GM12878 (cell line): ENCODE measurements around the gene NINJ1. TPM values are rescaled to one million over a fixed set of nuclear protein-coding genes. Genes with fewer than 3 reads are reported as not detected.

ENCODE experiments used
- ATAC-seq: fragments of 200-7000 bp; cut with Tn5 transposase; 3 replicates; pipeline ENCODE4 v1.9.1; 2020; ENCODE audit warnings: mild to moderate bottlenecking, moderate library complexity
- BruUV-seq: library from RNA; stranded (reverse); fragments of 400-500 nt; replicated peaks from 2 replicates; lab custom pipeline; 2021; lab: Mats Ljungman, UMichigan
- CTCF ChIA-PET: fragments of 300-600 bp; sonication (Branson Sonifier 250); formaldehyde crosslinking; extraction: SDS; loops from one replicate; lab custom pipeline; 2021; ENCODE audit warnings: inconsistent platforms; lab: Yijun Ruan, JAX
- POLR2A ChIA-PET: fragments of 350-600 bp; formaldehyde crosslinking; extraction: SDS; loops from one replicate; lab custom pipeline; 2021; ENCODE audit warnings: inconsistent platforms; lab: Charles Lee
- RAD21 ChIA-PET: fragments of 300-600 bp; sonication (Branson Sonifier 250); formaldehyde crosslinking; loops from one replicate; lab custom pipeline; 2023; ENCODE audit warnings: antibody characterized with exemption; ENCODE audit not compliant: unreplicated experiment; lab: Charles Lee
- SMC1A ChIA-PET: fragments of 300-600 bp; sonication (Branson Sonifier 250); formaldehyde crosslinking; loops from one replicate; lab custom pipeline; 2023; ENCODE audit not compliant: unreplicated experiment, uncharacterized antibody; lab: Charles Lee
- DNase-seq: peaks from one replicate; pipeline ENCODE4 v3.0.0-alpha.2; 2011; ENCODE audit warnings: low read depth, low spot score
- FAIRE-seq: peaks from 3 replicates; lab custom pipeline; 2011; peaks lifted over from hg19 to GRCh38; lab: Jason Lieb, UNC
- H2AFZ ChIP-seq: 2 replicates; pipeline ENCODE4 v1.6.0; 2011; ENCODE audit warnings: low read depth, low read length, control low read depth; ENCODE audit not compliant: control insufficient read depth
- H3K27ac ChIP-seq: 2 replicates; pipeline ENCODE4 v1.5.1; 2011; ENCODE audit warnings: control low read depth; ENCODE audit not compliant: control insufficient read depth, insufficient read depth
- H3K27me3 ChIP-seq, 2 experiments: replicated peaks in 1 of 2; 2 replicates each; pipeline versions ENCODE4 v1.6.0 to v1.6.1; 2011; ENCODE audit warnings: low read length in 1 of 2; ENCODE audit not compliant: control insufficient read depth in 2 of 2, insufficient read depth in 2 of 2
- H3K36me3 ChIP-seq, 2 experiments: 2 replicates each; pipeline ENCODE4 v1.5.1; 2011; ENCODE audit warnings: low read length in 1 of 2; ENCODE audit not compliant: control insufficient read depth in 2 of 2, insufficient read depth in 2 of 2
- H3K4me1 ChIP-seq: 2 replicates; pipeline ENCODE4 v1.6.1; 2011; ENCODE audit warnings: mild to moderate bottlenecking, low read length, moderate library complexity, mixed read lengths; ENCODE audit not compliant: control insufficient read depth, insufficient read depth
- H3K4me2 ChIP-seq: 2 replicates; pipeline ENCODE4 v1.6.0; 2011; ENCODE audit warnings: control low read depth; ENCODE audit not compliant: control insufficient read depth, insufficient read depth
- H3K4me3 ChIP-seq: fragments of 200-600 bp; sonication (generic); 2 replicates; pipeline ENCODE4 v1.5.1; 2016
- H3K79me2 ChIP-seq: 2 replicates; pipeline ENCODE4 v1.6.0; 2011; ENCODE audit warnings: low read length; ENCODE audit not compliant: control insufficient read depth, insufficient read depth
- H3K9ac ChIP-seq: 2 replicates; pipeline ENCODE4 v1.8.0; 2011; ENCODE audit warnings: low read length, control low read depth, mixed read lengths; ENCODE audit not compliant: control insufficient read depth, insufficient read depth
- H3K9me3 ChIP-seq: replicated peaks from 3 replicates; pipeline ENCODE4 v1.5.1; 2011; ENCODE audit warnings: mild to moderate bottlenecking, low read length; ENCODE audit not compliant: control insufficient read depth, insufficient read depth
- H4K20me1 ChIP-seq: 2 replicates; pipeline ENCODE4 v1.6.0; 2011; ENCODE audit not compliant: control insufficient read depth, insufficient read depth
- ATF3 ChIP-seq: IDR thresholded peaks from 2 replicates; pipeline ENCODE4 v1.6.1; 2011; ENCODE audit warnings: low read depth, mild to moderate bottlenecking, low read length, moderate library complexity, borderline replicate concordance; ENCODE audit errors: extremely low read depth
- ATF7 ChIP-seq: fragments of 450-650 bp; IDR thresholded peaks from 2 replicates; pipeline ENCODE4 v1.6.1; 2016; ENCODE audit warnings: low read depth, mild to moderate bottlenecking
- BCL11A ChIP-seq: IDR thresholded peaks from 2 replicates; pipeline ENCODE4 v1.6.1; 2011; ENCODE audit warnings: low read depth, low read length
- BHLHE40 ChIP-seq, 2 experiments: fragments of 450-650 bp in 1 of 2; IDR thresholded peaks; 2 replicates each; pipeline ENCODE4 v1.6.1; 2011 to 2017; ENCODE audit warnings: low read depth in 2 of 2, borderline replicate concordance in 1 of 2, improper control_type of control experiment in 1 of 2, low read length in 1 of 2, mild to moderate bottlenecking in 1 of 2
- EED ChIP-seq: sonication (generic); IDR thresholded peaks from 2 replicates; pipeline ENCODE4 v1.6.1; 2016; ENCODE audit warnings: antibody characterized with exemption, low read depth
- IKZF1 ChIP-seq: fragments of 450-650 bp; conservative IDR thresholded peaks from 2 replicates; pipeline ENCODE4 v1.6.1; 2017; ENCODE audit warnings: antibody characterized with exemption, mild to moderate bottlenecking
- IKZF2 ChIP-seq, 2 experiments: fragments of 450-650 bp; IDR thresholded peaks; 2 replicates each; pipeline ENCODE4 v1.6.1; 2017; ENCODE audit warnings: mild to moderate bottlenecking in 2 of 2, moderate library complexity in 2 of 2
- IRF4 ChIP-seq: IDR thresholded peaks from 2 replicates; pipeline ENCODE4 v1.6.1; 2011; ENCODE audit warnings: low read depth, low read length
- JUNB ChIP-seq: IDR thresholded peaks from 2 replicates; pipeline ENCODE4 v1.6.1; 2016; ENCODE audit warnings: antibody characterized with exemption, mild to moderate bottlenecking
- MYB ChIP-seq: fragments of 150-350 bp; IDR thresholded peaks from 2 replicates; pipeline ENCODE4 v1.6.1; 2014; ENCODE audit warnings: mild to moderate bottlenecking, low read depth, low read length, borderline replicate concordance
- NFIC ChIP-seq: IDR thresholded peaks from 2 replicates; pipeline ENCODE4 v1.6.1; 2012; ENCODE audit warnings: low read depth, mild to moderate bottlenecking, inconsistent platforms, low read length, moderate library complexity
- PAX5 ChIP-seq: IDR thresholded peaks from 2 replicates; pipeline ENCODE4 v1.6.1; 2011; ENCODE audit warnings: low read depth, low read length, borderline replicate concordance
- RUNX3 ChIP-seq: IDR thresholded peaks from 2 replicates; pipeline ENCODE4 v1.6.1; 2012; ENCODE audit warnings: low read length, inconsistent platforms
- SMAD1 ChIP-seq: fragments of 450-650 bp; IDR thresholded peaks from 2 replicates; pipeline ENCODE4 v1.6.1; 2018; ENCODE audit warnings: mild to moderate bottlenecking, low read depth; ENCODE audit not compliant: partially characterized antibody
- SRF ChIP-seq, 2 experiments: IDR thresholded peaks; 2 replicates each; pipeline ENCODE4 v1.6.1; 2011; ENCODE audit warnings: low read depth in 2 of 2, low read length in 2 of 2, mild to moderate bottlenecking in 1 of 2, moderate library complexity in 1 of 2
- TARDBP ChIP-seq: IDR thresholded peaks from 2 replicates; pipeline ENCODE4 v1.6.1; 2016; ENCODE audit warnings: borderline replicate concordance
- USF2 ChIP-seq: IDR thresholded peaks from 2 replicates; pipeline ENCODE4 v1.6.1; 2011; ENCODE audit warnings: low read depth, low read length, improper control_type of control experiment, borderline replicate concordance
- YY1 ChIP-seq: IDR thresholded peaks from 2 replicates; pipeline ENCODE4 v1.6.1; 2011; ENCODE audit warnings: low read depth, mild to moderate bottlenecking, low read length
- ZBED1 ChIP-seq: IDR thresholded peaks from 2 replicates; pipeline ENCODE4 v1.6.1; 2016; ENCODE audit warnings: borderline replicate concordance
- WGBS: methylation state at CpG from one replicate; pipeline ENCODE4 v1.1.6; 2016; ENCODE audit warnings: low lambda C conversion rate; ENCODE audit not compliant: insufficient replicate concordance, insufficient coverage; ENCODE audit errors: missing lambda C conversion rate; 5-methylcytosine and 5-hydroxymethylcytosine counted together
- in situ Hi-C: fragments of 300-500 bp; cut with MboI; formaldehyde crosslinking; loops from 9 replicates; pipeline ENCODE4 v1.14.3; 2018; ENCODE audit warnings: mixed read lengths
- intact Hi-C: fragments of 100-400 bp; cut with micrococcal nuclease; formaldehyde crosslinking; loops from one replicate; pipeline ENCODE4 v1.14.2; 2022; ENCODE audit not compliant: unreplicated experiment
- polyA plus RNA-seq, 11 experiments: library from polyadenylated mRNA; depleted of rRNA in 4 of 11; unstranded in 6 of 11; stranded (reverse) in 5 of 11; fragments of >200 nt; fragmentation: Nextera tagmentation in 4 of 11; fragmentation: Illumina TruSeq in 1 of 11; extraction: Ambion mirVana in 4 of 11; extraction: Trizol in 1 of 11; gene quantifications; 1 replicate in 1 of 11; 2 replicates in 10 of 11; pipeline versions ENCODE4 v1.2.1 to v1.2.3, GENCODE V29; 2011 to 2016; ENCODE audit warnings: inconsistent platforms in 2 of 11, missing spikeins in 2 of 11, low read depth in 1 of 11
- total RNA-seq, 4 experiments: library from RNA; depleted of rRNA in 3 of 4; stranded (reverse); fragments of >200 nt in 3 of 4; fragmentation: Illumina TruSeq in 1 of 4; extraction: Trizol in 1 of 4; gene quantifications; 2 replicates each; pipeline versions ENCODE4 v1.2.1 to v1.2.3, GENCODE V29; 2013 to 2021

The NINJ1 gene
- total and polyA plus RNA-seq, 10 of the 15 experiments (the other 5 are each of a cell fraction or from before 2014, with no cell fraction given): 0.64 to 33.5 (median 17.1) TPM

- TF ChIP-seq USF2 (no peak), MYB (no peak), ATF3 (no peak), NFIC (no peak)
- TF ChIP-seq, all 136 proteins: peak for 0
These were observed 41.6 kb downstream of the NINJ1 start (continued) for GRCh38 chr9:93092251-93092991.

- Histone ChIP-seq H2AFZ (no peak overlapping the region; the same call in 1 of the 2 replicates), H3K4me1 (peaks cover 45% of the 10 kb centered on the region), H3K79me2 (no peaks in the 10 kb centered on the region; the same call in 1 of the 2 replicates), H3K27me3 (no peaks in the 10 kb centered on the region), H3K4me2 (peak overlapping the region; percentile 95), H3K36me3 (peaks cover 0 to 4% of the 10 kb centered on the region in 2 experiments; a peak in 1 of 4 replicates), H3K9ac (no peak overlapping the region), H3K27ac (peak overlapping the region; percentile 99), H4K20me1 (no peaks in the 10 kb centered on the region), H3K4me3 (peak overlapping the region; percentile 10; the same call in 1 of the 2 replicates), H3K9me3 (peaks cover 9% of the 10 kb centered on the region)
- WGBS: 44% methylated on average over 2 of the region's 3 CpGs
- FAIRE-seq: peak; percentile 77
- SMC1A ChIA-PET: interaction anchor here (0.8 to 3.1 kb wide), 4 partner anchors 27 to 88 kb away, joined by 3 to 14 read pairs (median 4); no protein-coding TSS in a partner anchor
- no peak for ATAC-seq
- RAD21 ChIA-PET: interaction anchor here (0.5 to 2.6 kb wide), 4 partner anchors 31 to 134 kb away, joined by 3 to 13 read pairs (median 4); no protein-coding TSS in a partner anchor
- in situ Hi-C loops: no loop called here
- BruUV-seq: no TSS peak
- peak; percentile 69 for DNase-seq
- POLR2A ChIA-PET: interaction anchor here (0.6 to 3.3 kb wide), 8 partner anchors 9 to 35 kb away, joined by 3 to 13 read pairs (median 3); no protein-coding TSS in a partner anchor
- CTCF ChIA-PET: interaction anchor here (1.1 to 1.9 kb wide), 3 partner anchors 17 to 106 kb away, joined by 3 to 10 read pairs (median 4); no protein-coding TSS in a partner anchor
- intact Hi-C loops: loop anchor here (5.0 kb wide), 1 partner anchor 89 kb away; no protein-coding TSS in a partner anchor
- TF ChIP-seq SMAD1: no peak
- no peak for TF ChIP-seq ATF7
- TF ChIP-seq YY1: 0 out of 2 replicates have a peak, but pooled peaks have one; percentile 26
- peak; percentile 95 for TF ChIP-seq JUNB
- TF ChIP-seq TARDBP: no peak
- TF ChIP-seq PAX5: peak; percentile 41; the same call in 1 of the 2 replicates
- peak; percentile 55; the same call in 1 of the 2 replicates for TF ChIP-seq BCL11A
- 0 out of 4 replicates have a peak, but pooled peaks of 1 of the 2 experiments have one; percentile 11 for TF ChIP-seq BHLHE40 (IDR thresholded peaks at IDR 0.05; ENCODE audit: borderline replicate concordance in 1 of 2, low read depth in 2 of 2, low read length in 1 of 2)
- TF ChIP-seq ZBED1: peak; percentile 43; the same call in 1 of the 2 replicates
- TF ChIP-seq IKZF1: peak; percentile 45
- peak; percentile 86 for TF ChIP-seq EED
- TF ChIP-seq SRF (IDR thresholded peaks at IDR 0.05; ENCODE audit: low read depth in 2 of 2, low read length in 2 of 2): 0 out of 4 replicates have a peak, but pooled peaks of 1 of the 2 experiments have one; percentile 30
- TF ChIP-seq IKZF2 (IDR thresholded peaks at IDR 0.05): peak; percentile 66 to 67
- TF ChIP-seq RUNX3: no peak
- TF ChIP-seq IRF4: peak; percentile 84
These were observed 42.5 kb downstream of the NINJ1 start for GRCh38 chr9:93091453-93092081.
